CD4-positive, alpha-beta T cell treated with Interleukin-2 at 100 ng/mL for 4 hours (primary cell): ENCODE data around the gene RANBP17.
"Not testable (repeated sequence)": the region's sequence is repeated elsewhere in the genome, so short reads cannot be mapped to it uniquely, and the experiment has no call there.

Experiments
- DNase-seq: peaks from one replicate; pipeline ENCODE4 v3.0.0-alpha.2; 2020; ENCODE audit warnings: low spot score

The RANBP17 gene

DNA sequence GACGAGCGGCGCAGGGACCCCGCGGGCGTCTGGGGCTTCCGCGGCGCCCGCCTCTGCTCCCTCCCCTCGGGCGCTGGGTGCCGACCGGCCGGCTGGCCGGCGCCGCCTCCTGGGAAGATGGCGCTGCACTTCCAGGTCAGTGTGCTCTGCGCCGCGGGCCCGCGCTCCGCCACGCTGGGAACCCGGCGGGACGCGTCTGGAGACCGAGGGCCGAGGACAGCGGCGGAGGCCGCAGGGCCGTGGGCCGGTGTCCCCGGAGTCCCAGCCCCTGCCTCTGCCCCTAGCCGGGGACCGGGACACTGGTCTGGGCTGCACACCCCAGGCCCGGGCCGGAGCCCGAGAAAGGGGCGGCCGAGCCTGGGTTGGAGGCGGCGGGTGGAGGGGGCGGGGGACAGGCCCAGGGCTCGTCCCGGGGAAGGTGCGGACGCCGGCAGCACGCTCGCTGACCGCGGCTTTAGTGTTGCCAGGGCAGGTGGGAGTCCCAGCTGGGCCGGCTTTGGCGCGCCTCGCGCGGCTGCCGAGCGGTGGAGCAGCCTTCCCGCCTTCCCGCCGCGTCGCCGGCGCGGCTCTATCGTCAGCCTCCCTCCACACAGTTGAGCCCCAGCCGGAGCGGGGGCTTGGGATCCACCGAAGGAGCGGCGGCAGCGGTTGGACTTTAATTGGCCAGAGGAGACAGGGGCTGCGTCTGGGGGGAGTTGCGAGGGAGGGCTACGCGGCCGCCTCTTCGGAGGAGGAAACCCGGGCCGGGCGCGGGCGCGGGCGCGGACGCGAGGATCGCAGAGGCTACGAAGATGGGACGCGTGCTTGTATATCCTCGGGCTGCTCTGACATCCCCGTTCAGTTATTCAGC lies at the start of gene RANBP17:
Gene RANBP17, plus strand, starts transcription at position 102 of the 850 bp plus-strand sequence.
- DNase-seq, result no peak

DNA sequence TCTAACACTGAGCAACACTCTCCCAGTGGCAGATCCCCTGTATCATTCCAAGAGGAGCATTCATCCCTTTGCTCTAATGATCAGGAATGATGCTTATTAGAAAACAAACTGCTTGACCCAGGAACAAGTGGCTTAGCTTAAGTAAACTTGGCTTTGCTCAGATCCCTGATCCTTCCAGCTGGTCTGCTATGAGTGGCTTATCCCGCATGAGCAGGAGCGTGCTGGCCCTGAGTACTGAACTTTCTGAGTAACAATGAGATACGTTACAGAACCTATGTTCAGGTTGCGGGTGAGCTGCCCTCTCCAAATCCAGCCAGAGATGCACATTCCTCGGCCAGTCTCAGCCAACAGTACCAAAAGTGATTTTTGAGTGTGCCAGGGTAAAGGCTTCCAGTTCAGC lies 48.6 kb upstream of the RANBP17 start:
- DNase-seq, result no peak

GRCh38 chr5:170817195-170817594 lies 44.6 kb upstream of the RANBP17 start:
- DNase-seq, result no peak

DNA sequence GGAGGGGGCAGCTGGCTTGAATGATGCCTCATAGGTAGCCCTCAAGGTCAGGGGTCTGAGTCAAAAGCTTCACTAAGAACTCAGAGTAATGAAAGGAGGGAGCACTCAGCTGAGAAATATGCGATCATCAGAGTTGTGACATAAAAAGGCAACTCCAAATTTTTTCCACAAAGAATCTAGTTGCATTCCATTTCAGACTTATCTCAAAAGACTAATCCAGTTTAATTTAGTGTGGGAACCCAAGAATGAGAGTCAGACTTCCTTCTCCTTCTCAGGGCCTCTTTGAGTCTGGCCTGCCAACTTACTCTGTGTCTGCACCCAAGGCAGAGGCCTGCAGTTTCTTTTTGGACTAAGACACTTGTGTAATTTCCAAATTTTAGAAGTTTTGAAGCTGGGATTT lies 43.6 kb upstream of the RANBP17 start:
- no peak for DNase-seq

- no peak for DNase-seq
These were observed 42.0 kb upstream of the RANBP17 start for GRCh38 chr5:170819824-170820223.

DNA sequence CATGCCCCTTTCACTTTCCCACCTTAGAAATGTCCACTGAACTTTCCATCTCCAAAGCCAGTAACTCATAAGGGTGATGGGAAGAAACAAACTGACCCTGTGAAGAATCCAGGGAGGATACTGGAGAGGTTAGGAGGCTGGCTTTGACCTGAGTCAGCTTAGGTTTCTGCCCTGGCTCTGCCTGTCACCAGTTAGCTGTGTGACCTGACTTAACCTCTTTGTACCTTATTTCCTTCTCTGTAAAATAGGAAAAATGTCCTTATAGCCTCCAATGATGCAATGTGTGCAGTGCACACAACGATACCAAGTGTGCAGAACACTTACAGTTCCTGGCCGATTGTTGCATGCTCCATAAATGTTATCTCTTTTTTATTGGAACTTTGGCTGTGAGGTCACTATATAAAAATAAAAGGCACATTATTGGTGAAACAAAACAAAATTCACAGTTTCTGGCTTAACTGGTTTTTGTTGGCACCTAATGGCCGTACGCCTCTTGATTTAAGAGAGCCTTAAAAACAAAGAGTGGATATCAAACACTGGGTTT lies 40.5 kb upstream of the RANBP17 start:
- no peak for DNase-seq

DNA sequence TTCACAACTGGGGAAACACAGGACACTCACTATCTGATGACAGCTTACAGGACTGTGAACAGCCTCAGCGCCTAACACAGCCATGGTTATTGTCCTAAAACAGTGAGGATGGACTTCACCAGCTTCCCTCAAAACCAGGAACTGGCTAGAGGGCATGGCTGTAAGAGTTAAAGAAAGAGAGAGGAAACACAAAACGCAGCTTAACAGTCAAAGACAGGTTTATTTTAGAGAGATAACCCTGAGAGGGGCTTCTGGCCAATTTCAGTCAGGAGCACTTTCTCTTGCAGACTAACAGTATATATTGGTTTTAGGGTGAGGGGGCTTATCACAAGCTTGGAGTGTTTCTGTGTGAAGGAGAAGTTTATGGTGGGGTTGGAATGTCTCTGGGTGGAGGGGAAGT lies 35.7 kb upstream of the RANBP17 start:
- no peak for DNase-seq

- DNase-seq, result no peak
These were observed 29.6 kb upstream of the RANBP17 start for GRCh38 chr5:170832241-170832640.

DNA sequence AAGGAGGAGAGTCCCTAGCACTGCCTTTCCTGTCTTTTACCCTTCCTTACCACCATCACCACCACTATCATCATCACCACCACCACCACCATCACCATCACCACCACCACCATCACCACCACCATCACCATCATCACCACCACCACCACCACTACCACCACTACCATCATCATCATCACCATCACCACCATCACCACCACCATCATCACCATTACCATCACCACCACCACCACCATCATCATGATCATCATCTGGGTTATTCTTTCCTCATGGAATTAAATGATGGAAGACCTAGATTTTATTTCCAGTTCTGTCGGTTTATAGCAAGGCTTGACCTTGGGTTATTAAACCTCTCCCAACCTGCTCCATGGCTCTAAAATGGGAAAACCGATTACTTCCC lies 27.8 kb upstream of the RANBP17 start:
- DNase-seq, result not testable (repeated sequence)

DNA sequence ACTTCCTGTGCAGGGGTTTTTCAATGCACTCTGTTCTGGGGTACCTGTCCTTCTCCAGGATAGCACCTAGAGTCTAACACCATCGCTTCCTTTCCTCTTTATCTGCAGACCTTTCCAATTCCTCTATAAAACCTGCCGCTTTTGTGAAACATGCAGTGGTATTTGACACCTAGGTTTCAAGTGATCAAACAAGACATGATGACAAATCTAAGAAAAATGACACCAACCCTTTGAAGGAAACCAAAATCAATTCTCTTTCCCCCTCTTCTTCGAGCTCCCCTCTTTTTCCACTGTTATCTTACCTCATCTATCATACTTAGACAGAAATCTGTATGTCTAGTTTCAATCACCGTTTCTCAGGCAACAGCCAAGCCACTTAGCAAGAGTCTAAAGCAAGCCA lies 25.6 kb upstream of the RANBP17 start:
- DNase-seq, result no peak

DNA sequence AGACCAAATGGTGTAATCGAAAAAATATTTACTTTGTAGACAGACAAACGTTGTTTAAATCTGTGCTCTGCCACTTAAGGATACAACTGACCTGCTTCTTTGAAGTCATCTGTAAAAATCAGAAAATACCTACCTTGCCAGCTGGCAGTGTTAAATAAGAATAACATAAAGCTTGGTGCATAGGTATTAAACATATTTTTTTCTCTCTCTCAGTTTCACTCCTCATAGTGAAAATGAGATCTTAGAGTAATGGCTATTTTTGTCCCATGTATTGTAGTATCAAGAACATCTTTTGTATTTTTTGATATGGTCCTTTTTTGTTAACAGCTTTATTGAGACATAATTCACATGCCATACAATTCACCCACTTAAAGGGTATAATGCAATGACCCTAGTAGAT lies 17.9 kb upstream of the RANBP17 start:
- DNase-seq, result no peak

DNA sequence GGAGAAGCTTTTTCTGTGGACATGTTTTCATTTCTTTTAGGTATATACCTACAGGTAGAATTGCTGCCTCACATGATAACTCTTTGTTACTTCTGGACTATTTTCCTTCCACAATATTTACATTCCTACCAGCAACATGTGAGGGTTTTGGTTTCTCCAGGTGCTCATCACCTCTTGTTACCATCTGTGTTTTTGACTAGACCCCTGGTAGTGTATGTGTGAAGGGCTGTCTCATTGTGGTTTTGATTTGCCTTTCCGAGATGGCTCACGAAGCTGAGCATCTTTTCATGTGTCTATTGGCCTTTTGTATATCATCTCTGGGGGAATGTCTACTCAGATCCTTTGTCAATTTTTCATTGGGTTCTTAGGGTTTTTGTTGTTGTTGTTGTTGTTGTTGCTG lies 17.2 kb upstream of the RANBP17 start:
- no peak for DNase-seq

DNA sequence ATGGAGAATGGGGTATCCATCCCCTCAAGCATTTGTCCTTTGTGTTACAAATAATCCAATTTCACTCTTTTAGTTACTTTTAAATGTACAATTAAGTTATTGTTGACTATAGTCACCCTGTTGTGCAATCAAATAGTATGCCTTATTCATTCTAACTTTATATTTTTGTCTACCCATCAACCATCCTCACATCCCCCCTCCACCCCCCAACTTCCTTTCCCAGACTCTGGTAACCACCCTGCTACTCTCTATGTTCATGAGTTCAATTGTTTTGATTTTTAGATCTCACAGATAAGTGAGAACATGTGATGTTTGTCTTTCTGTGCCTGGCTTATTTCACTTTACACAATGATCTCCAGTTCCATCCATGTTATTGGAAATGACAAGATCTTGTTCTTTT lies 15.4 kb upstream of the RANBP17 start:
- no peak for DNase-seq

DNA sequence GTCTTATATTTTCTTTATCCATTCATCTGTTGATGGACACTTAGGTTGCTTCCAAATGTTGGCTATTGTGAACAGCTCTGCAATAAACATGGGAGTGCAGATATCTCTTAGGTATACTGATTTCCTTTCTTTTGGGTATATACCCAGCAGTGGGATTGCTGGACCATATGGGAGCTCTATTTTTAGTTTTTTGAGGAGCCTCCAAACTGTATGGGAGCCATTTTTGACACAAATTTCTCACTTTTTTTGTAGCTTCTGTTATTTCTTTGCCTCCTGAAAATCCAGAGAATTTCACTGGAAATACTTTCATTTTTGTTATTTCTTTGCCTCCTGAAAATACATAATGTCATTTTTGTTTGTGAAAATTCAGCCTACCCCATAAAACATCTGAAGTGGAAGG lies 15.0 kb upstream of the RANBP17 start:
- no peak for DNase-seq

DNA sequence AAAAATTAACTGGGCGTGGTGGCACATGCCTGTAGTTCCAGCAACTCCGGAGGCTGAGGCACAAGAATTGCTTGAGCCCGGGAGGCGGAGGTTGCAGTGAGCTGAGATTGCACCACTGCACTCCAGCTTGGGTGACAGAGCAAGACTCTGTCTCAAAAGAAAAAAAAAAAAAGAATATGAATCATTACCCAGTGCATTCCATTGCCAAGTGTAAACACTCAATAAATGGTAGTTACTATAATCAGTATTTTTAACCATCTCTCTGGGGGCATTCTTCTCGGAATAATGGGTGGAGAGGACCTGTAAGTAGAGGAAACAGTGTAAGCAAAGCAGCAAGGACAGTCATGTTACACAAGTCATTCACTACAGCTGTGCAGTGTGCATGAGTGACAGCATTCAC lies 13.8 kb upstream of the RANBP17 start:
- no peak for DNase-seq

DNA sequence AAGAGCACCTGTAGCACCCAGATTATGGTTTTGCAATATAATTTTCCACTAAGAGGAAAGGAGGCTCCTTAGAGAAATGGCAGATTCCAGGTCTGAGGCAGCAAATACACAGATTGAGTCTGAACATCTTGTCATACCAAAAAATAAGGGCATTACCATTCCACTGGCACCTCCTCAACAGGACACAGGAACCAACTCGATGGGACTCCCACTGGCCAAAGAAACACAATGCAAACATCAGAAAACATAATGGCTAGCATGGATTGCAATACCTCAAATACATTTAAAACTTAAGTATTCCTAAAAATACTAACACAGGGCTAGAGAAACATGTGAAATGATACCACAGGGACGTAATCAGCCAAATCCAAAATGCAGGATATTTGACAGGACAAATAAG lies 12.4 kb upstream of the RANBP17 start:
- no peak for DNase-seq

DNA sequence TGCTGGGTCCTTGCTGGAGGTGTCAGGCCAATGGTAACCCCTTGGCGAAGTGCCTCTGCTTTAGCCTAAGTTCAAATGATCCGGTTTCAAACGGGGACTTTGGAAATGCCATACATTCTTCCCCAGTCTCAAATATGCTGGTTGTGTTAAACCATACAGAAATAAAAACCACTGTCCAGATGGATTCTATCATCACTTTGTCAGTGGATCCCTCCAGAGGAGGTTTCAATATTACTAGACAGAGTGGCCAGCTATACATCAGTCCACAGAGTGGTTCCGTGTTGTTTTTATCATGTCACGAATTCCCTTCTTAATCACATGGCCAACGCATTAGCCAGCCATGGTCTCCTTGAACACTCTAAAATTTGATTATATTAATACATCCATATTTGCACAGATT lies 7.3 kb upstream of the RANBP17 start:
- DNase-seq, result no peak

- DNase-seq, result no peak
These were observed 4.8 kb upstream of the RANBP17 start for GRCh38 chr5:170857066-170857465.

DNA sequence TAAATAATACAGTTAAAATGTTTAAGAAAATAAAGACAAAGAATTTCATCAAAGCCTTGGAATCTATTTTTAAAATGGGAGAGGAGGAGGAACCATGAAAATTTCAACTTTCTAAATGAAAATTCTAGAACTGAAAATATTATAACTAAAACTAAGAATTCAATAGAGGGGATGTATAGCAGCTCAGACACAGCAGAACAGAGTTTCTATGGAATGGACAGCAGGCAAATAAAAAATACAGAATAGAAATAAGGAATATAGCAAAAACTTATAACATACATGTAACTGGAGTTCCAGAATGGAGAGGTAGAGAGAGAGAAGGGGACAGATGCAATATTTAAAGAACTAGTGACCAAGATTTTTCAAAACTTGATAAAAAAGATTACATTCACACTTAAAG lies 1.4 kb upstream of the RANBP17 start:
- DNase-seq, result no peak

DNA sequence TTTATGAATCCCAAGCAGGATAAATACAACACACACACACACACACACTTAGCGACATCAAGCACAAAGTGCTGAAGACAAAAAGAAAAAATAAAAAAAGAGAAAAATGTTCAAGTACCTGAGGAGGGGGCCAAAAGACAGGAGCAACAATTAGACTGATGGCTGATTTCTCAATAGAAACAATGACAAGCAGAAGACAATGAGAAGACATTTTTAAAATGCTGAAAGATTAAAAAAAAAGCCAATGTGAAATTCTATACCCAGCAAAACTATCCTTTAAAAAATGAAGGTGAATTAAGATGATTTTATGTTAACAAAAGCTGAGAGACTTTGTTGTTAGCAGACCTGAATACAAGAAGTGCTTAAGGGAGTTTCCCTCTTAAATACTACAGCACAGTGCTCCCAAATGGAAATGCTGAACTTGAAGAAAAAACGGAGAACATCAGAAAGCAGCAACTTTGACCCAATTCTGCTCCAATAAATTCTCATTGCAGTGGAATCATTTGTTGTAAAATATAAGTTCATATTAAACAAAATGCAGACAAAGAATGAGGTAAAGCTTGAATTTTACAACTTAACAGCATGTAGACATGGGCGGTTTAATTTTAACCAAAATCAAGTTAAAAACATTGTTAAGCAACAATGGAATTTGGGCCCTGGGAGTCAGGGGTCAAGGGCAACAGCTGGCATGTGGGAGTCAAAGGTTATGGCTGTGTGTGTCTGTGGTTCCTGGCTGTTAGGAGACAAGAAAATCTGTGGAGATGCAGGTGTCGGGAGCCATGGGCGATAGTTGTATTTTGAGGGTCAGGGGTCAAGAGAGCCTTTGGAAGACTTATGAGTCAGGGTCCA lies 776 bp upstream of the RANBP17 start:
- DNase-seq, result no peak

- DNase-seq, result no peak
These were observed 226 bp upstream of the RANBP17 start for GRCh38 chr5:170861667-170861916.

GRCh38 chr5:170863646-170864045 lies 1.8 kb downstream of the RANBP17 start:
- DNase-seq, result no peak

- DNase-seq, result no peak
These were observed 3.8 kb downstream of the RANBP17 start for GRCh38 chr5:170865622-170866021.
